Cardiac fibroblast (primary cell): ENCODE results near the gene SSH2.

Source experiments
- DNase-seq, 2 donors: peaks; one replicate each; pipeline versions ENCODE4 v3.0.0 to v3.0.0-alpha.2; 2010; ENCODE audit warnings: low read depth in 2 of 2
- H3K4me3 ChIP-seq, 2 donors: replicated peaks in 1 of 2; 1 replicate in 1 of 2; 2 replicates in 1 of 2; pipeline ENCODE4 v1.5.1; 2011; ENCODE audit warnings: low read depth in 2 of 2, low read length in 2 of 2, mild to moderate bottlenecking in 2 of 2, moderate library complexity in 1 of 2
- TF ChIP-seq, protein P1 (sequence below): IDR thresholded peaks from one replicate; pipeline ENCODE4 v1.5.1; 2011; ENCODE audit warnings: low read depth, mild to moderate bottlenecking, low read length, inconsistent platforms

The SSH2 gene

DNA sequence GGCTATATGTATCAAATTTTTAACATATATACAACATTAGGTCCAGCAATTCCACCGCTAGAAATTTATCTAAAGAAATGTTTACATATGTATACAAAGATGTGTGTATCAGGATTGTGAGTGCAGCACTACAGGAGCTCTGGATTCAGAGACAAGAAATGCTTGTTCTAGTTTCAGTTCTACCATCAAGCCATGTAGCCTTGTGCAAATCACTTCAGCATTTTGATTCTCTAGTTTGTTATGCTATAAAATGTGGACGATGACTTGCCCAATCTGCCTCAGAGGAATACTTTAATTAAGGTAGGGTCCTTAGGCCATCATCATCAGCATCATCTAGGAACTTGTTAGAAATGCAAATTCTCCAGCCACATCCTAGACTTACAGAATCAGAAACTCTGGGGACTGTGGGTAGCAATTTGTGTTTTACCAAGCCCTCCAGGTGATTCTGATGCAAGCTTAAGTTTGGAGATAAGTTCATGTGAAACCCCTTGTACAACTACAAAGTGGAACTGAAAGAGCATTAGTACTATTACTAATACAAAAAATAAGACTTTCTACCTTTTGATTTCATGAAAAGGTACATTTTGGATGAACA lies 176.1 kb downstream of the SSH2 start:
- H3K4me3 ChIP-seq = no peak overlapping the region
- TF ChIP-seq, protein P1, sequence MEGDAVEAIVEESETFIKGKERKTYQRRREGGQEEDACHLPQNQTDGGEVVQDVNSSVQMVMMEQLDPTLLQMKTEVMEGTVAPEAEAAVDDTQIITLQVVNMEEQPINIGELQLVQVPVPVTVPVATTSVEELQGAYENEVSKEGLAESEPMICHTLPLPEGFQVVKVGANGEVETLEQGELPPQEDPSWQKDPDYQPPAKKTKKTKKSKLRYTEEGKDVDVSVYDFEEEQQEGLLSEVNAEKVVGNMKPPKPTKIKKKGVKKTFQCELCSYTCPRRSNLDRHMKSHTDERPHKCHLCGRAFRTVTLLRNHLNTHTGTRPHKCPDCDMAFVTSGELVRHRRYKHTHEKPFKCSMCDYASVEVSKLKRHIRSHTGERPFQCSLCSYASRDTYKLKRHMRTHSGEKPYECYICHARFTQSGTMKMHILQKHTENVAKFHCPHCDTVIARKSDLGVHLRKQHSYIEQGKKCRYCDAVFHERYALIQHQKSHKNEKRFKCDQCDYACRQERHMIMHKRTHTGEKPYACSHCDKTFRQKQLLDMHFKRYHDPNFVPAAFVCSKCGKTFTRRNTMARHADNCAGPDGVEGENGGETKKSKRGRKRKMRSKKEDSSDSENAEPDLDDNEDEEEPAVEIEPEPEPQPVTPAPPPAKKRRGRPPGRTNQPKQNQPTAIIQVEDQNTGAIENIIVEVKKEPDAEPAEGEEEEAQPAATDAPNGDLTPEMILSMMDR = no peak
- no peak for DNase-seq

DNA sequence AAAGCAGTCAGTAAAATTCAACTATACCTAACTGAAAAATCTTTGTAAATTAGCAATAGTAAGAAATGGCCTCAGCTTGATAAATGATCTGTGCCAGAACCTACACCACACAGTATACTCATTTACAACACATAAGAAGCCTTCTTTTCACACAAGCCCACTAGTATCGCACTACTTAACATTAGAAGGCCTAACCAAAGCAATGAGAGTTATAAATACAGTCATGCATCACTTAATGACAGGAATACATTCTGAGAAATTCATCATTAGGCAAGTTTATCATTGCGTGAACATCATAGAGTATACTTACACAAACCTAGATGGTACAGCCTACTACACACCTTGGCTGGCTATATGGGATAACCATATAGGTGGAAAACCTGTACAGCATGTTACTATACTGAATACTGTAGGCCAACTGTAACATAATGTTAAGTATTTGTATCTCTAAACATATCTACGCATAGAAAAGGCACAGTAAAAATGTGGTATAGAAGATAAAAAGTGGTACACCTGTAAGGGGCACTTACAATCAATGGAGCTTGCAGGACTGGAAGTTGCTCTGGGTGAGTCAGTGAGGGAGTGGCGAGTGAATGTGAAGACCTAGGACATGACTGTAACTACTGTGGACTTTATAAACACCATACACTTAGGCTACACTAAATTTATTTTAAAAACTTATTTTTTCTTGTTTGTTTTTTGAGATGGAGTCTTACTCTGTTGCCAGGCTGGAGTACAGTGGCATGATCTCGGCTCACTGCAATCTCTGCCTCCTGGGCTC lies 180.8 kb downstream of the SSH2 start:
- TF ChIP-seq, protein P1 = no peak
- H3K4me3 ChIP-seq = no peak overlapping the region
- peak in 1 of 2 donors; percentile 19 for DNase-seq

DNA sequence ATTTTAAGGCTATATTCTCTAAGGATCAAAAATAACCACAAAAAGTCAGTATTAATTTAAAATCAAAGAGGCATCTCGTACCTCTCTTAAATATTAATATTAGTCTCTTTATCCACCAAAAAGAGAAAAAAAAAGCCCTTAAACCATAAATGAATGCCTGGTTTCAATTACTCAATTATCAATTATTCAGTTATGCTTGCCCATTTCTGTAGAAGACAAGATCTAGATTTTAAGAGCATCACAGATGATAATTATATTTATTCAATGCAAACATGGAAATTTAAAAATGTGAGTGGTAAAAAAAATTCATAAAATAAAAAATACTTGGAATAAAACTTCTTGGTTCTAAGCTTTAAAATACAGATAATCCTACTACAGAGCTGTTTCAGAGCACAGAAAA lies 181.6 kb downstream of the SSH2 start:
- DNase-seq = no peak
- H3K4me3 ChIP-seq = no peak overlapping the region
- TF ChIP-seq, protein P1 = no peak

DNA sequence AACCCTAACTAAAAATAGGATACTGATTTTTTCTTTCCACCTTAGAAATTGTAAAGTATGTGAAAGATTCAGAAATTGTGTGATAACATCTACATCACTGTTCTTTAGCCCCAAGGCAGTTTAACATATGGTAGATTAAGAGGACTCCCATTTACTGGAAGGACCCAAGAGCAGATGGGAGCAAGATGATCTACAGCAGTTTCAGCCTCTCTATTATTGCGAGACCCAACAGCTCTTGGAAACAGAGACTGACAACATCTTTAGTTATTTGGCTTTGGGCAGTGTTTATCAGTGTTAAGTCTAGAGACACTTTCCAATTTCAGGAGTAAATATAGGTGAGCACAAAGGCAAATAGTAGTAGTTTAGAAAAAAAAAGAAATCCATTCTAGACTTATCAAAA lies 182.4 kb downstream of the SSH2 start:
- no peak overlapping the region for H3K4me3 ChIP-seq
- no peak for DNase-seq
- TF ChIP-seq, protein P1 = no peak

DNA sequence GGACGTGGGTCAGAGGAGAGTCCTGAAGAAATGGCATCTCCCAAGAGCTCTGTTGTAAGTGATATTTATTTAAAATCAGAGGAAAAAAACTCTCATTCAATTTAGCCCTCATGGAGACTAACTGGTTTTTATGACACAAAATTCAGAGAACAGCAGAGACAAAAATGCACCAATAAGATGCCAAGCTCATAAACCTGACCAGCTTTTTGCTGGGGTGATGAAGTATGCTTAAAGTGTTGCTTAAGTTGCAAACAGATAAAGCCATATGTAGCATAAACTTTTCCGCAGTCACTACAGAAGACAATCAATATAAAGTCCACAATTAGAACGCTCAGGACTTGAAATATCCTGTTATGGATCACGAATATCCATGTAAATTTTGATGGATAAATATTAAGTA lies 183.4 kb downstream of the SSH2 start:
- TF ChIP-seq, protein P1 = no peak
- H3K4me3 ChIP-seq = no peak overlapping the region
- DNase-seq = no peak

DNA sequence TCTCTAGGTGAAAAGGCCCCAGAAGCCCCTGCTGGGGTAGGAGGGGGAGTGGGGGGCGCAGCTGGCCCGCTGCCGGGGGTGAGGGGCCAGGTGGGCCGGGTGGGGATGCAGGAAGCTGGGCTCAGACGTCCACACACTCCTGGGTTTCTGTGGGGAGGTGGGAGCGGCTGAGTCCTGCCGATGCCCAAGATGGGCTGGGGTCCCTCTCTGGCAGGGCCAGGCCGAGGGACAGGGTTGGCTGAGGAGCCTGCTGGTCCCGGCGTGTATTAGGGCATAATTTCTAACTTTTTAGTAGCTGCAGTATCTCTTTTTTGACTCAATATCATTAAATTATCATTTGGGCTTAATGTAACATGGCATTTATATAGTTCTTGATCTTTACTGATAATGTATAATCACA lies 185.9 kb downstream of the SSH2 start:
- TF ChIP-seq, protein P1 = no peak
- DNase-seq = no peak
- no peak overlapping the region for H3K4me3 ChIP-seq
